GM12891 (cell line): ENCODE measurements around the gene CALM3.

Experiments used
- POLR2A ChIP-seq: IDR thresholded peaks from 2 replicates; pipeline ENCODE4 v1.6.1; 2011; ENCODE audit warnings: low read depth, low read length, control low read depth
- POLR2AphosphoS5 ChIP-seq: IDR thresholded peaks from 2 replicates; pipeline ENCODE4 v1.6.1; 2011; ENCODE audit warnings: low read depth, low read length, control low read depth
- SPI1 ChIP-seq: IDR thresholded peaks from 2 replicates; pipeline ENCODE4 v1.6.1; 2011; ENCODE audit warnings: low read depth, low read length, control low read depth

DNA sequence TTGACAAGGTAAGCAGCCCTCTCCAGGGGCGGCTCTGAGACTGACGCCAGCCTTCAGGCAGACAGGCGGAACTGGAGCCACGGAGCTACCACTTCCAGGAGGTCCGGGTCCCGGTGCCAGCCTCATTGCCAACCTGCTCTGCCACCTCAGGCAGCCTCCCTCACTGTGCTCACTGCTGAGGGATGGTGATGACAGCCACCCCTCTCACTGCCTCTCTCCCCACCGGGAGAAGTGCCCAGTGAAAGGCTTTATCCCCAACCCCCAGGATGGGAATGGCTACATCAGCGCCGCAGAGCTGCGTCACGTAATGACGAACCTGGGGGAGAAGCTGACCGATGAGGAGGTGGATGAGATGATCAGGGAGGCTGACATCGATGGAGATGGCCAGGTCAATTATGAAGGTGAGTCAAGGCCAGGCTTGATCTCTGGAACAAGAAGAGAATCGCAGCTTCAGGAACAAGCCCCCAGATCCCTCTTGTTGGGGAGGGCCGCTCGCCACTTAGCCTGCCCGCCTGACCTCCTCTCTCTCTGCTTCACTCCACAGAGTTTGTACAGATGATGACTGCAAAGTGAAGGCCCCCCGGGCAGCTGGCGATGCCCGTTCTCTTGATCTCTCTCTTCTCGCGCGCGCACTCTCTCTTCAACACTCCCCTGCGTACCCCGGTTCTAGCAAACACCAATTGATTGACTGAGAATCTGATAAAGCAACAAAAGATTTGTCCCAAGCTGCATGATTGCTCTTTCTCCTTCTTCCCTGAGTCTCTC is 7.6 kb downstream of the CALM3 start:
- TF ChIP-seq SPI1 (no peak), POLR2A (no peak), POLR2AphosphoS5 (no peak; the same call in 1 of the 2 replicates)
